Glutamatergic neuron (in vitro differentiated cells): Measurements from ENCODE around the gene NADSYN1. TPM values are rescaled to one million over a fixed set of nuclear protein-coding genes. Genes with fewer than 3 reads are reported as not detected.

Source experiments
- DNase-seq: peaks from one replicate; pipeline ENCODE4 v3.0.0; 2022
- H3K27ac Mint-ChIP-seq: one replicate; pipeline ENCODE4 v1.8.0; 2020; ENCODE audit warnings: mild to moderate bottlenecking, mixed read lengths, inconsistent platforms; ENCODE audit not compliant: unreplicated experiment
- H3K27me3 Mint-ChIP-seq: one replicate; pipeline ENCODE4 v1.8.0; 2020; ENCODE audit warnings: mild to moderate bottlenecking, moderate library complexity, mixed read lengths, inconsistent platforms; ENCODE audit not compliant: unreplicated experiment
- H3K36me3 Mint-ChIP-seq: one replicate; pipeline ENCODE4 v1.8.0; 2020; ENCODE audit warnings: mild to moderate bottlenecking, mixed read lengths, inconsistent platforms; ENCODE audit not compliant: unreplicated experiment
- H3K4me1 Mint-ChIP-seq: one replicate; pipeline ENCODE4 v1.8.0; 2020; ENCODE audit warnings: mild to moderate bottlenecking, low read depth, mixed read lengths, inconsistent platforms; ENCODE audit not compliant: unreplicated experiment
- H3K4me3 Mint-ChIP-seq: one replicate; pipeline ENCODE4 v1.8.0; 2020; ENCODE audit warnings: mild to moderate bottlenecking, mixed read lengths, inconsistent platforms; ENCODE audit not compliant: unreplicated experiment
- H3K9me3 Mint-ChIP-seq: one replicate; pipeline ENCODE4 v1.8.0; 2020; ENCODE audit warnings: mild to moderate bottlenecking, moderate library complexity, mixed read lengths, inconsistent platforms; ENCODE audit not compliant: unreplicated experiment
- total RNA-seq: library from RNA; stranded (reverse); fragmentation: NEBNext Ultra II Directional; extraction: Animal tissue kit (Norgen Biotek cat#: 25700); gene quantifications from one replicate; pipeline ENCODE4 v1.2.1, GENCODE V29; 2021; ENCODE audit not compliant: unreplicated experiment
- TF ChIP-seq, protein P1 (sequence below): fragments of 200-600 bp; sonication (generic); IDR thresholded peaks from one replicate; pipeline ENCODE4 v1.5.0; 2021; ENCODE audit not compliant: partially characterized antibody, unreplicated experiment

The NADSYN1 gene
- total RNA-seq, 1 donor from 2014 or later = 78.2 TPM

- no peaks in the 10 kb centered on the region for H3K4me1 Mint-ChIP-seq
- peaks cover 2% of the 10 kb centered on the region for H3K9me3 Mint-ChIP-seq
- peaks cover 32% of the 10 kb centered on the region for H3K36me3 Mint-ChIP-seq
- H3K27ac Mint-ChIP-seq = no peak overlapping the region
- TF ChIP-seq, protein P1, sequence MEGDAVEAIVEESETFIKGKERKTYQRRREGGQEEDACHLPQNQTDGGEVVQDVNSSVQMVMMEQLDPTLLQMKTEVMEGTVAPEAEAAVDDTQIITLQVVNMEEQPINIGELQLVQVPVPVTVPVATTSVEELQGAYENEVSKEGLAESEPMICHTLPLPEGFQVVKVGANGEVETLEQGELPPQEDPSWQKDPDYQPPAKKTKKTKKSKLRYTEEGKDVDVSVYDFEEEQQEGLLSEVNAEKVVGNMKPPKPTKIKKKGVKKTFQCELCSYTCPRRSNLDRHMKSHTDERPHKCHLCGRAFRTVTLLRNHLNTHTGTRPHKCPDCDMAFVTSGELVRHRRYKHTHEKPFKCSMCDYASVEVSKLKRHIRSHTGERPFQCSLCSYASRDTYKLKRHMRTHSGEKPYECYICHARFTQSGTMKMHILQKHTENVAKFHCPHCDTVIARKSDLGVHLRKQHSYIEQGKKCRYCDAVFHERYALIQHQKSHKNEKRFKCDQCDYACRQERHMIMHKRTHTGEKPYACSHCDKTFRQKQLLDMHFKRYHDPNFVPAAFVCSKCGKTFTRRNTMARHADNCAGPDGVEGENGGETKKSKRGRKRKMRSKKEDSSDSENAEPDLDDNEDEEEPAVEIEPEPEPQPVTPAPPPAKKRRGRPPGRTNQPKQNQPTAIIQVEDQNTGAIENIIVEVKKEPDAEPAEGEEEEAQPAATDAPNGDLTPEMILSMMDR = no peak
- H3K27me3 Mint-ChIP-seq = peaks cover 3% of the 10 kb centered on the region
- H3K4me3 Mint-ChIP-seq = no peak overlapping the region
- DNase-seq = no peak
Measured at GRCh38 chr11:71501071-71501985, 48.3 kb downstream of the NADSYN1 start.

DNA sequence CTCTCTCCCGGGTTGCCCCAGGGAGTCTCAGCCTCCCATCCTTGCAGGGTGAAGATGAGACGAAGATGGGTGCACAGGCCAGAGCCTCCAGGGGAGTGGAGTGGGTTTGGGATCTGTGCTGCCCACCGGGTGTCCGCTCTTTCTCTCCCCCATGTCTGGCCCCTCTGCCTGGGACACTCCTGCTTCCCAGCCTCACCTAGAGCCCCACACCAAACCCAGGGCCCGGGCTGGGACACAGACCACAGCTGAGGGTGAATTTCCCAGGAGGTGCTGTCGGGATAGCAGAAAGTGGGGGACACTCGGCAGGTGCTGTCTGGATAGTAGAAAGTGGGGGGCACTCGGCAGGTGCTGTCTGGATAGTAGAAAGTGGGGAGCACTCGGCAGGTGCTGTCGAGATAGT lies 49.0 kb downstream of the NADSYN1 start:
- DNase-seq = no peak
- no peak overlapping the region for H3K27ac Mint-ChIP-seq
- H3K4me1 Mint-ChIP-seq = no peaks in the 10 kb centered on the region
- H3K9me3 Mint-ChIP-seq = peaks cover 2% of the 10 kb centered on the region
- H3K36me3 Mint-ChIP-seq = peaks cover 32% of the 10 kb centered on the region
- TF ChIP-seq, protein P1 = no peak
- H3K27me3 Mint-ChIP-seq = peaks cover 3% of the 10 kb centered on the region
- H3K4me3 Mint-ChIP-seq = no peak overlapping the region

- peaks cover 35% of the 10 kb centered on the region for H3K36me3 Mint-ChIP-seq
- no peaks in the 10 kb centered on the region for H3K4me1 Mint-ChIP-seq
- DNase-seq = no peak
- peaks cover 2% of the 10 kb centered on the region for H3K9me3 Mint-ChIP-seq
- H3K27ac Mint-ChIP-seq = no peak overlapping the region
- no peak overlapping the region for H3K4me3 Mint-ChIP-seq
- TF ChIP-seq, protein P1 = no peak
- peaks cover 3% of the 10 kb centered on the region for H3K27me3 Mint-ChIP-seq
Measured at GRCh38 chr11:71502871-71503435, 50.0 kb downstream of the NADSYN1 start.

- H3K4me3 Mint-ChIP-seq = no peak overlapping the region
- peaks cover 5% of the 10 kb centered on the region for H3K9me3 Mint-ChIP-seq
- H3K27ac Mint-ChIP-seq = no peak overlapping the region
- no peak for DNase-seq
- no peaks in the 10 kb centered on the region for H3K27me3 Mint-ChIP-seq
- H3K4me1 Mint-ChIP-seq = no peaks in the 10 kb centered on the region
- TF ChIP-seq, protein P1 = no peak
- peaks cover 36% of the 10 kb centered on the region for H3K36me3 Mint-ChIP-seq
Measured at GRCh38 chr11:71504531-71504930, 51.5 kb downstream of the NADSYN1 start.

GRCh38 chr11:71505001-71505400 lies 52.0 kb downstream of the NADSYN1 start:
- H3K4me3 Mint-ChIP-seq = no peak overlapping the region
- H3K9me3 Mint-ChIP-seq = peaks cover 10% of the 10 kb centered on the region
- H3K4me1 Mint-ChIP-seq = no peaks in the 10 kb centered on the region
- TF ChIP-seq, protein P1 = no peak
- no peaks in the 10 kb centered on the region for H3K27me3 Mint-ChIP-seq
- H3K27ac Mint-ChIP-seq = no peak overlapping the region
- peaks cover 40% of the 10 kb centered on the region for H3K36me3 Mint-ChIP-seq
- no peak for DNase-seq
